GM12878 (cell line): ENCODE data around the gene EIF2D. TPM values are rescaled to one million over a fixed set of nuclear protein-coding genes. Genes with fewer than 3 reads are reported as not detected.
A peak's percentile ranks its signal among the peaks of the same experiment; 100 is the strongest.

Experiments used
- CBX5 ChIP-seq: sonication (generic); IDR thresholded peaks from 2 replicates; pipeline ENCODE4 v1.6.1; 2016; ENCODE audit warnings: low read depth, moderate library complexity, mild to moderate bottlenecking, inconsistent platforms
- FOXM1 ChIP-seq: IDR thresholded peaks from 2 replicates; pipeline ENCODE4 v1.6.1; 2012; ENCODE audit warnings: low read depth, mild to moderate bottlenecking, inconsistent platforms, low read length, moderate library complexity
- JUNB ChIP-seq: IDR thresholded peaks from 2 replicates; pipeline ENCODE4 v1.6.1; 2016; ENCODE audit warnings: antibody characterized with exemption, mild to moderate bottlenecking
- RELA ChIP-seq: fragments of 450-650 bp; IDR thresholded peaks from 2 replicates; pipeline ENCODE4 v1.8.0; 2014; ENCODE audit warnings: borderline replicate concordance; ENCODE audit not compliant: partially characterized antibody
- SKIL ChIP-seq: fragments of 450-650 bp; IDR thresholded peaks from 2 replicates; pipeline ENCODE4 v1.6.1; 2017; ENCODE audit warnings: mild to moderate bottlenecking, low read depth, inconsistent platforms; ENCODE audit not compliant: poor library complexity, severe bottlenecking
- SUZ12 ChIP-seq: fragments of 200-600 bp; sonication (generic); IDR thresholded peaks from one replicate; pipeline ENCODE4 v1.6.1; 2018; ENCODE audit warnings: antibody characterized with exemption, mild to moderate bottlenecking; ENCODE audit not compliant: unreplicated experiment
- ZNF274 ChIP-seq: IDR thresholded peaks from one replicate; pipeline ENCODE4 v1.8.0; 2011; ENCODE audit not compliant: insufficient read length, insufficient read depth
- polyA plus RNA-seq, 11 experiments: library from polyadenylated mRNA; depleted of rRNA in 4 of 11; unstranded in 6 of 11; stranded (reverse) in 5 of 11; fragments of >200 nt; fragmentation: Nextera tagmentation in 4 of 11; fragmentation: Illumina TruSeq in 1 of 11; extraction: Ambion mirVana in 4 of 11; extraction: Trizol in 1 of 11; gene quantifications; 1 replicate in 1 of 11; 2 replicates in 10 of 11; pipeline versions ENCODE4 v1.2.1 to v1.2.3, GENCODE V29; 2011 to 2016; ENCODE audit warnings: inconsistent platforms in 2 of 11, missing spikeins in 2 of 11, low read depth in 1 of 11
- total RNA-seq, 4 experiments: library from RNA; depleted of rRNA in 3 of 4; stranded (reverse); fragments of >200 nt in 3 of 4; fragmentation: Illumina TruSeq in 1 of 4; extraction: Trizol in 1 of 4; gene quantifications; 2 replicates each; pipeline versions ENCODE4 v1.2.1 to v1.2.3, GENCODE V29; 2013 to 2021
- TF ChIP-seq, protein P1 (sequence below): fragments of 450-650 bp; IDR thresholded peaks from 2 replicates; pipeline ENCODE4 v1.6.1; 2016; ENCODE audit warnings: mild to moderate bottlenecking
- TF ChIP-seq, protein P2 (sequence below): fragments of 450-650 bp; IDR thresholded peaks from 2 replicates; pipeline ENCODE4 v1.6.1; 2017; ENCODE audit warnings: mild to moderate bottlenecking, moderate library complexity

Gene EIF2D
- total and polyA plus RNA-seq, 10 of the 15 experiments (the other 5 are each of a cell fraction or from before 2014, with no cell fraction given): 65.2 to 133 (median 79.0) TPM

DNA sequence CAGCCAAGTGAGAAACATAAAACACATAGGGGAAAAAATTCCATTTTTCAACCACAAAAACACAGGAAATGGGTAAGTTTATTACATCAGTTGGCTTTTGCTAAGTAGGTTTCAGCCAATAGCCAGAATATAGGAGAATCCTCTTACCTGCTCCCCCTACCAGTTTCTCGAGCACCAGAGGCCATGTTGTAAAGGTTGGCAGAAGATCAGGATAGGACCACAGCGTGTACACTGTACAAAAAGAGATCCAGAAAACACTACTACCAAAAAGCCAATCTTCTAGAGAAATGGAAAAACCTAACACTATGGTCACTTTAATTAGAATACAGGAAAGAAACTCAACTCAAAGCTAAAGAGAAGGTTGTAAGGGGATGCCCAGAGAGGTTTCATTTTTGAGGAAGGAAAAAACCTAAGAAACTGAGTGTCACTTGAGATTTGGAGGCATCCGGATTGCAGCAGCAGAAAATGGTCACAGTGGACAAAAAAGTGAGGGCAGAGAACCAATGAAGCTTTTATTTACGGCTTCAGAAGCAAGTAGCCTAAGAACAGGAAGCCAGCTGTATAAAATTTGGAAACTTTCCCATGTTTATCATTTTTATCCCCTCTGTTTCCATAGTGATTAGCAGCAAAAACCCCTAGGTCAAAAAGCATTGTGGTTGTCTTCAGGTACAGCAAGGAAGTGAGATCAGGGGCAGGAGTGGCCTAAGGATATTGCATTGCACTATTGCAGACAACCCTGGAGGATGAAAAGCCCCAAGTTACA is 2.9 kb downstream of the EIF2D start (continued):
- TF ChIP-seq SKIL (peak; percentile 27), ZNF274 (no peak), RELA (no peak), CBX5 (no peak), JUNB (peak; percentile 32; the same call in 1 of the 2 replicates), FOXM1 (peak; percentile 50; the same call in 1 of the 2 replicates), SUZ12 (no peak)
- TF ChIP-seq, protein P1, sequence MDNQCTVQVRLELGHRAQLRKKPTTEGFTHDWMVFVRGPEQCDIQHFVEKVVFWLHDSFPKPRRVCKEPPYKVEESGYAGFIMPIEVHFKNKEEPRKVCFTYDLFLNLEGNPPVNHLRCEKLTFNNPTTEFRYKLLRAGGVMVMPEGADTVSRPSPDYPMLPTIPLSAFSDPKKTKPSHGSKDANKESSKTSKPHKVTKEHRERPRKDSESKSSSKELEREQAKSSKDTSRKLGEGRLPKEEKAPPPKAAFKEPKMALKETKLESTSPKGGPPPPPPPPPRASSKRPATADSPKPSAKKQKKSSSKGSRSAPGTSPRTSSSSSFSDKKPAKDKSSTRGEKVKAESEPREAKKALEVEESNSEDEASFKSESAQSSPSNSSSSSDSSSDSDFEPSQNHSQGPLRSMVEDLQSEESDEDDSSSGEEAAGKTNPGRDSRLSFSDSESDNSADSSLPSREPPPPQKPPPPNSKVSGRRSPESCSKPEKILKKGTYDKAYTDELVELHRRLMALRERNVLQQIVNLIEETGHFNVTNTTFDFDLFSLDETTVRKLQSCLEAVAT: no peak
- TF ChIP-seq, protein P2, sequence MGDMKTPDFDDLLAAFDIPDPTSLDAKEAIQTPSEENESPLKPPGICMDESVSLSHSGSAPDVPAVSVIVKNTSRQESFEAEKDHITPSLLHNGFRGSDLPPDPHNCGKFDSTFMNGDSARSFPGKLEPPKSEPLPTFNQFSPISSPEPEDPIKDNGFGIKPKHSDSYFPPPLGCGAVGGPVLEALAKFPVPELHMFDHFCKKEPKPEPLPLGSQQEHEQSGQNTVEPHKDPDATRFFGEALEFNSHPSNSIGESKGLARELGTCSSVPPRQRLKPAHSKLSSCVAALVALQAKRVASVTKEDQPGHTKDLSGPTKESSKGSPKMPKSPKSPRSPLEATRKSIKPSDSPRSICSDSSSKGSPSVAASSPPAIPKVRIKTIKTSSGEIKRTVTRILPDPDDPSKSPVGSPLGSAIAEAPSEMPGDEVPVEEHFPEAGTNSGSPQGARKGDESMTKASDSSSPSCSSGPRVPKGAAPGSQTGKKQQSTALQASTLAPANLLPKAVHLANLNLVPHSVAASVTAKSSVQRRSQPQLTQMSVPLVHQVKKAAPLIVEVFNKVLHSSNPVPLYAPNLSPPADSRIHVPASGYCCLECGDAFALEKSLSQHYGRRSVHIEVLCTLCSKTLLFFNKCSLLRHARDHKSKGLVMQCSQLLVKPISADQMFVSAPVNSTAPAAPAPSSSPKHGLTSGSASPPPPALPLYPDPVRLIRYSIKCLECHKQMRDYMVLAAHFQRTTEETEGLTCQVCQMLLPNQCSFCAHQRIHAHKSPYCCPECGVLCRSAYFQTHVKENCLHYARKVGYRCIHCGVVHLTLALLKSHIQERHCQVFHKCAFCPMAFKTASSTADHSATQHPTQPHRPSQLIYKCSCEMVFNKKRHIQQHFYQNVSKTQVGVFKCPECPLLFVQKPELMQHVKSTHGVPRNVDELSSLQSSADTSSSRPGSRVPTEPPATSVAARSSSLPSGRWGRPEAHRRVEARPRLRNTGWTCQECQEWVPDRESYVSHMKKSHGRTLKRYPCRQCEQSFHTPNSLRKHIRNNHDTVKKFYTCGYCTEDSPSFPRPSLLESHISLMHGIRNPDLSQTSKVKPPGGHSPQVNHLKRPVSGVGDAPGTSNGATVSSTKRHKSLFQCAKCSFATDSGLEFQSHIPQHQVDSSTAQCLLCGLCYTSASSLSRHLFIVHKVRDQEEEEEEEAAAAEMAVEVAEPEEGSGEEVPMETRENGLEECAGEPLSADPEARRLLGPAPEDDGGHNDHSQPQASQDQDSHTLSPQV: no peak
